ENCODE results near the gene TRMT1. TPM values are rescaled to one million over a fixed set of nuclear protein-coding genes. Genes with fewer than 3 reads are reported as not detected.

TRMT1 gene
- total and polyA plus RNA-seq, 2 of the 8 experiments (the other 6 are each of a cell fraction or from before 2014, with no cell fraction given): 77.4 to 99.3 TPM

GRCh38 chr19:13117772-13118423, 1.4 kb upstream of the TRMT1 start, which contains the start of gene NACC1:
TSS of gene NACC1 (plus strand) at chr19:13118264. CDS start at chr19:13135208, 16,944 bp downstream.
- H4K91ac ChIP-seq (replicated peaks; ENCODE audit: insufficient read length, low read length): peak within 1 kb of the TSS; percentile 97
- 0 out of 2 replicates have a peak within 1 kb of the TSS, but pooled peaks have one; percentile 55 for H2AK5ac ChIP-seq (ENCODE audit: low read depth, low read length)
- ChIA-PET POLR2A (ENCODE audit: partially characterized antibody) (interaction anchor here (0.7 to 19.5 kb wide), 17 partner anchors 13 to 227 kb away, joined by 3 to 228 read pairs (median 4); partner anchors contain the start of genes GCDH, IER2, LYL1 and STX10), CTCF (ENCODE audit: partially characterized antibody) (interaction anchor here (1.0 to 1.4 kb wide), 3 partner anchors 13 to 78 kb away, joined by 3 to 4 read pairs (median 4); no protein-coding TSS in a partner anchor)
- H3K18ac ChIP-seq (ENCODE audit: extremely low read depth, low read length): peak within 1 kb of the TSS; percentile 95
- H3K23me2 ChIP-seq (ENCODE audit: low read depth, low read length): peaks cover 8% of the 10 kb centered on the region; the same call in 1 of the 2 replicates
- peaks cover 0 to 14% (median 9%) of the 10 kb centered on the region in 4 experiments; a peak in 6 of 8 replicates for H3K36me3 ChIP-seq (ENCODE audit: control insufficient read depth in 2 of 4, insufficient read depth in 4 of 4, low read length in 3 of 4)
- H3K4me1 ChIP-seq (replicated peaks in 1 of 4; ENCODE audit: control insufficient read depth in 3 of 4, insufficient read depth in 4 of 4, low read length in 3 of 4): peaks cover 14 to 36% (median 26%) of the 10 kb centered on the region in 4 experiments
- no peak within 1 kb of the TSS for H3K23ac ChIP-seq (ENCODE audit: insufficient read length)
- peak within 1 kb of the TSS; percentile 97 for H2BK12ac ChIP-seq (ENCODE audit: low read depth, low read length)
- peaks cover 45 to 61% of the 10 kb centered on the region in 2 experiments for H3K79me2 ChIP-seq (ENCODE audit: control insufficient read depth in 1 of 2, insufficient read depth in 2 of 2, low read length in 2 of 2)
- H3K9ac ChIP-seq (replicated peaks in 1 of 4; ENCODE audit: extremely low read depth in 1 of 4, low read depth in 3 of 4, low read length in 3 of 4): peak within 1 kb of the TSS; percentile 82 to 99 (median 94)
- H3K27ac ChIP-seq (ENCODE audit: low read depth, low read length): peak within 1 kb of the TSS; percentile 97
- peak within 1 kb of the TSS; percentile 94 for H3K4ac ChIP-seq (replicated peaks; ENCODE audit: insufficient read length, low read depth, low read length)
- no peak within 1 kb of the TSS for H2BK20ac ChIP-seq (ENCODE audit: low read length)
- H2BK120ac ChIP-seq (replicated peaks; ENCODE audit: low read depth, low read length): no peak within 1 kb of the TSS
- DNase-seq (ENCODE audit: low read depth in 1 of 2, low spot score in 2 of 2) (peak; percentile 70 to 87), FAIRE-seq (no peak)
- no peaks in the 10 kb centered on the region for H3K9me3 ChIP-seq (ENCODE audit: insufficient read depth in 2 of 2, low read depth in 1 of 2, low read length in 1 of 2)
- H3K79me1 ChIP-seq (ENCODE audit: low read depth, low read length): peaks cover 31% of the 10 kb centered on the region
- peak within 1 kb of the TSS; percentile 92 to 100 (median 96) for H3K4me3 ChIP-seq (ENCODE audit: extremely low read depth in 1 of 4, insufficient read depth in 2 of 4, low read depth in 3 of 4, low read length in 4 of 4)
- peak within 1 kb of the TSS; percentile 98; the same call in 1 of the 2 replicates for H4K8ac ChIP-seq (ENCODE audit: extremely low read depth, insufficient read depth, low read length)
- H3K14ac ChIP-seq (ENCODE audit: insufficient read length): peak within 1 kb of the TSS; percentile 6
- WGBS, 2 experiments (ENCODE audit: extremely low coverage in 1 of 2, insufficient coverage in 1 of 2, insufficient read length in 1 of 2, insufficient replicate concordance in 2 of 2, low coverage in 1 of 2, low lambda C conversion rate in 2 of 2, missing lambda C conversion rate in 1 of 2): 13% methylated on average over 34 of the region's 65 CpGs; no CpG with 5 or more reads in 1 of the 2 experiments
- peaks cover 38 to 39% of the 10 kb centered on the region in 2 experiments for H4K20me1 ChIP-seq (replicated peaks in 1 of 2; ENCODE audit: control insufficient read depth in 1 of 2, insufficient read depth in 2 of 2, low read length in 2 of 2)
- H4K5ac ChIP-seq (ENCODE audit: insufficient read length, low read depth, low read length): peak within 1 kb of the TSS; percentile 85
- H2AFZ ChIP-seq (ENCODE audit: low read length): no peak within 1 kb of the TSS
- no peaks in the 10 kb centered on the region for H3K27me3 ChIP-seq (replicated peaks in 1 of 4; ENCODE audit: control insufficient read depth in 3 of 4, extremely low read depth in 1 of 4, insufficient read depth in 3 of 4, low read length in 3 of 4)
- H3K4me2 ChIP-seq (ENCODE audit: insufficient read depth in 1 of 2, low read depth in 2 of 2, low read length in 2 of 2): peak within 1 kb of the TSS; percentile 81 to 86
- peak within 1 kb of the TSS; percentile 61; the same call in 1 of the 2 replicates for H2BK15ac ChIP-seq (ENCODE audit: low read length)
- peak within 1 kb of the TSS; percentile 98 for H3K56ac ChIP-seq (replicated peaks; ENCODE audit: insufficient read length, low read depth, low read length)
- H2BK5ac ChIP-seq (ENCODE audit: low read depth, low read length): peak within 1 kb of the TSS; percentile 99
- TF ChIP-seq YY1 (IDR thresholded peaks at IDR 0.05; ENCODE audit: low read depth, low read length): peak; percentile 90; the same call in 1 of the 2 replicates
- TF ChIP-seq CEBPB (IDR thresholded peaks at IDR 0.05; ENCODE audit: low read depth, low read length): no peak
- no peak for TF ChIP-seq SP2 (IDR thresholded peaks at IDR 0.05; ENCODE audit: low read length)
- no peak for TF ChIP-seq HDAC2 (IDR thresholded peaks at IDR 0.05; ENCODE audit: borderline replicate concordance in 1 of 2, low read depth in 2 of 2, low read length in 2 of 2)
- TF ChIP-seq ATF3 (IDR thresholded peaks at IDR 0.05; ENCODE audit: insufficient read depth, low read depth, low read length): no peak
- TF ChIP-seq GTF2F1 (IDR thresholded peaks at IDR 0.05; ENCODE audit: borderline replicate concordance, low read depth, low read length): peak; percentile 12; the same call in 1 of the 2 replicates
- peak; percentile 11; the same call in 1 of the 2 replicates for TF ChIP-seq TBP (IDR thresholded peaks at IDR 0.05; ENCODE audit: low read depth, low read length)
- peak; percentile 39; the same call in 1 of the 2 replicates for TF ChIP-seq EGR1 (IDR thresholded peaks at IDR 0.05; ENCODE audit: borderline replicate concordance, low read depth, low read length)
- no peak for TF ChIP-seq TAF7 (optimal IDR thresholded peaks at IDR 0.05; ENCODE audit: borderline replicate concordance, low read depth, low read length)
- TF ChIP-seq CBX5 (IDR thresholded peaks at IDR 0.05; ENCODE audit: low read depth, low read length): no peak
- TF ChIP-seq BCL11A (IDR thresholded peaks at IDR 0.05; ENCODE audit: low read depth in 2 of 2, low read length in 2 of 2): no peak

All from H1 (cell line).